SK-N-SH treated with all-trans-retinoic acid at 6 μM for 48 hours (cell line): ENCODE results near the gene EIF4ENIF1.

ENCODE experiments used
- ESRRG ChIP-seq: fragments of 250-450 bp; sonication (Bioruptor Pico); IDR thresholded peaks from 2 replicates; pipeline ENCODE4 v1.6.1; 2021; ENCODE audit warnings: mild to moderate bottlenecking
- RARB ChIP-seq: fragments of 250-450 bp; sonication (Bioruptor Pico); IDR thresholded peaks from 2 replicates; pipeline ENCODE4 v1.8.0; 2021; ENCODE audit warnings: mild to moderate bottlenecking, moderate library complexity
- SNAI2 ChIP-seq: fragments of 250-450 bp; sonication (Bioruptor Pico); IDR thresholded peaks from 2 replicates; pipeline ENCODE4 v1.5.0; 2020; ENCODE audit warnings: mild to moderate bottlenecking, moderate library complexity
- TOX ChIP-seq: fragments of 250-450 bp; sonication (Bioruptor Pico); IDR thresholded peaks from 2 replicates; pipeline ENCODE4 v1.8.0; 2021; ENCODE audit warnings: mild to moderate bottlenecking, moderate library complexity, borderline replicate concordance
- ZC3H10 ChIP-seq: fragments of 250-450 bp; sonication (Bioruptor Pico); IDR thresholded peaks from 2 replicates; pipeline ENCODE4 v1.5.1; 2021; ENCODE audit warnings: mild to moderate bottlenecking, moderate library complexity
- ZNF70 ChIP-seq: fragments of 450-650 bp; formaldehyde crosslinking; IDR thresholded peaks from 2 replicates; pipeline ENCODE4 v1.5.0; 2020; ENCODE audit warnings: mild to moderate bottlenecking, moderate library complexity
- TF ChIP-seq, protein P1 (sequence below): fragments of 250-450 bp; sonication (Bioruptor Pico); IDR thresholded peaks from 2 replicates; pipeline ENCODE4 v1.5.1; 2020; ENCODE audit warnings: low read depth, mild to moderate bottlenecking, moderate library complexity

DNA sequence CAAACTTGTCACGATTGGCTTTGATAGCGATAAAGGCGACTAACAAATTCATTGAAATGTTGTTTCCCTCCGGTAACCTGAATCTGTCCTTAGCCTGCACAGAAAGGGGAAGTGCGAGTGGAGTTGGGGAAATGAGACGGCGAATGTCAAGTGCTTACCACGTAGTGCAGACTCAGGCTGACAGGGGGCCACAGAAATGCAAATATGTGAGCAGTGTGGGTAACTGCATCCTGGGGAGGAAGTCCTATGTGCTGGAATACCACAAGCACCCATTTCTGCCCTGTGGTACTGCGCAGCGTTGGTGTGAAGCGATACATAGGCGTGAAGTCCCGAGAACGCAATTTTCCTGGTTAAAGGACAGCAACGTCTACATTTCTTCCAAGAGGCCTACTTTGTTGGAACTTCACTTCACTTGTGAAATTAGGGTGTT, 869 bp upstream of the EIF4ENIF1 start:
- no peak for TF ChIP-seq TOX (CRISPR knock-in tag)
- TF ChIP-seq SNAI2 (CRISPR knock-in tag) = no peak
- TF ChIP-seq ZC3H10 (CRISPR knock-in tag) = no peak
- no peak for TF ChIP-seq RARB (CRISPR knock-in tag)
- TF ChIP-seq ZNF70 (CRISPR knock-in tag) = no peak
- TF ChIP-seq, protein P1, sequence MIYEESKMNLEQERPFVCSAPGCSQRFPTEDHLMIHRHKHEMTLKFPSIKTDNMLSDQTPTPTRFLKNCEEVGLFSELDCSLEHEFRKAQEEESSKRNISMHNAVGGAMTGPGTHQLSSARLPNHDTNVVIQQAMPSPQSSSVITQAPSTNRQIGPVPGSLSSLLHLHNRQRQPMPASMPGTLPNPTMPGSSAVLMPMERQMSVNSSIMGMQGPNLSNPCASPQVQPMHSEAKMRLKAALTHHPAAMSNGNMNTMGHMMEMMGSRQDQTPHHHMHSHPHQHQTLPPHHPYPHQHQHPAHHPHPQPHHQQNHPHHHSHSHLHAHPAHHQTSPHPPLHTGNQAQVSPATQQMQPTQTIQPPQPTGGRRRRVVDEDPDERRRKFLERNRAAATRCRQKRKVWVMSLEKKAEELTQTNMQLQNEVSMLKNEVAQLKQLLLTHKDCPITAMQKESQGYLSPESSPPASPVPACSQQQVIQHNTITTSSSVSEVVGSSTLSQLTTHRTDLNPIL = no peak
- TF ChIP-seq ESRRG = no peak
